K562 (cell line): ENCODE data around the gene TXNIP. TPM values are rescaled to one million over a fixed set of nuclear protein-coding genes. Genes with fewer than 3 reads are reported as not detected.
A peak's percentile ranks its signal among the peaks of the same experiment; 100 is the strongest.

Experiments used
- BRF1 ChIP-seq: IDR thresholded peaks from 3 replicates; pipeline ENCODE4 v1.6.1; 2011; ENCODE audit warnings: borderline replicate concordance, mild to moderate bottlenecking; ENCODE audit not compliant: insufficient read length; ENCODE audit errors: extremely low read depth
- CXXC5 ChIP-seq: fragments of 250-450 bp; sonication (Bioruptor Pico); IDR thresholded peaks from 2 replicates; pipeline ENCODE4 v1.8.0; 2022; ENCODE audit warnings: inconsistent platforms, mild to moderate bottlenecking, moderate library complexity
- PCBP1 ChIP-seq: fragments of 200-400 bp; formaldehyde crosslinking; IDR thresholded peaks from 2 replicates; pipeline ENCODE4 v1.6.1; 2018; ENCODE audit warnings: mild to moderate bottlenecking, low read depth, low read length; ENCODE audit not compliant: poor library complexity, severe bottlenecking
- POLR2G ChIP-seq: fragments of 200-400 bp; formaldehyde crosslinking; IDR thresholded peaks from 2 replicates; pipeline ENCODE4 v1.6.1; 2017; ENCODE audit warnings: low read depth, mild to moderate bottlenecking, antibody characterized with exemption, low read length, moderate library complexity
- PPARD ChIP-seq: fragments of 250-450 bp; sonication (Bioruptor Pico); IDR thresholded peaks from 2 replicates; pipeline ENCODE4 v1.8.0; 2022; ENCODE audit warnings: inconsistent platforms, mild to moderate bottlenecking, moderate library complexity
- RERE ChIP-seq: sonication (generic); formaldehyde crosslinking; IDR thresholded peaks from 2 replicates; pipeline ENCODE4 v1.8.0; 2023; ENCODE audit warnings: missing genetic modification reagents, mild to moderate bottlenecking, borderline replicate concordance
- RFX1 ChIP-seq: fragments of 450-650 bp; IDR thresholded peaks from 2 replicates; pipeline ENCODE4 v1.6.1; 2016; ENCODE audit warnings: mild to moderate bottlenecking, moderate library complexity
- SMAD4 ChIP-seq: fragments of 250-450 bp; sonication (Bioruptor Pico); conservative IDR thresholded peaks from 2 replicates; pipeline ENCODE4 v1.8.0; 2021; ENCODE audit warnings: inconsistent platforms, mild to moderate bottlenecking, moderate library complexity
- TCF7L2 ChIP-seq: fragments of 150-350 bp; IDR thresholded peaks from 2 replicates; pipeline ENCODE4 v1.6.1; 2016; ENCODE audit warnings: low read depth, mild to moderate bottlenecking, low read length, moderate library complexity
- ZHX1 ChIP-seq: fragments of 150-350 bp; conservative IDR thresholded peaks from 2 replicates; pipeline ENCODE4 v1.6.1; 2014; ENCODE audit warnings: low read length
- ZNF253 ChIP-seq: fragments of 250-450 bp; sonication (Bioruptor Pico); conservative IDR thresholded peaks from 2 replicates; pipeline ENCODE4 v1.6.1; 2021; ENCODE audit warnings: mild to moderate bottlenecking
- ZNF511 ChIP-seq: sonication (generic); formaldehyde crosslinking; IDR thresholded peaks from 2 replicates; pipeline ENCODE4 v1.8.0; 2022; ENCODE audit warnings: mild to moderate bottlenecking, missing genetic modification reagents
- ZNF778 ChIP-seq: fragments of 450-650 bp; formaldehyde crosslinking; IDR thresholded peaks from 2 replicates; pipeline ENCODE4 v1.4.0; 2020; ENCODE audit warnings: mild to moderate bottlenecking, moderate library complexity
- polyA plus RNA-seq, 8 experiments: library from polyadenylated mRNA; depleted of rRNA in 4 of 8; stranded (reverse) in 5 of 8; unstranded in 3 of 8; fragments of >200 nt; fragmentation: Nextera tagmentation in 2 of 8; fragmentation: Illumina TruSeq in 1 of 8; extraction: Ambion mirVana in 2 of 8; extraction: Trizol in 1 of 8; gene quantifications; 2 replicates each; pipeline versions ENCODE4 v1.2.1 to v1.2.3, GENCODE V29; 2011 to 2014; ENCODE audit warnings: inconsistent platforms in 1 of 8, missing spikeins in 1 of 8
- total RNA-seq, 7 experiments: library from RNA; depleted of rRNA in 6 of 7; stranded (reverse); fragments of >200 nt in 6 of 7; fragmentation: Illumina TruSeq in 2 of 7; extraction: Trizol in 2 of 7; gene quantifications; 2 replicates each; pipeline versions ENCODE4 v1.2.1 to v1.2.3, GENCODE V29; 2011 to 2021; ENCODE audit warnings: low replicate concordance in 1 of 7

The TXNIP gene
- total and polyA plus RNA-seq, 9 of the 15 experiments (the other 6 are each of a cell fraction or from before 2014, with no cell fraction given): 120 to 499 (median 257) TPM

GRCh38 chr1:145964328-145965118, 31.9 kb downstream of the TXNIP start, which contains the start of the genes ANKRD34A and POLR3GL (continued):
- TF ChIP-seq RERE (CRISPR knock-in tag) (no peak), PPARD (CRISPR knock-in tag) (no peak), ZNF253 (CRISPR knock-in tag) (no peak), CXXC5 (CRISPR knock-in tag) (peak; percentile 72), POLR2G (peak; percentile 91), BRF1 (no peak), RFX1 (no peak), ZNF778 (CRISPR knock-in tag) (no peak), ZHX1 (no peak), TCF7L2 (no peak), PCBP1 (no peak), SMAD4 (CRISPR knock-in tag) (no peak; the same call in 1 of the 2 replicates), ZNF511 (CRISPR knock-in tag) (no peak)
